Dendritic cell treated with granulocyte-macrophage colony-stimulating factor and Interleukin-4, amounts not matched to agents 40 ng/mL and 50 ng/mL, for 4 days (primary cell): ENCODE data around the gene FOXP1.

Experiments
- H3K27ac Mint-ChIP-seq: one replicate; pipeline ENCODE4 v1.8.0; 2022; ENCODE audit warnings: mild to moderate bottlenecking, mixed read lengths
- H3K27me3 Mint-ChIP-seq: one replicate; pipeline ENCODE4 v1.8.0; 2022; ENCODE audit warnings: mild to moderate bottlenecking, mixed read lengths
- H3K36me3 Mint-ChIP-seq: one replicate; pipeline ENCODE4 v1.8.0; 2022; ENCODE audit warnings: low read depth, mixed read lengths
- H3K4me1 Mint-ChIP-seq: one replicate; pipeline ENCODE4 v1.8.0; 2022; ENCODE audit warnings: low read depth, mixed read lengths
- H3K4me3 Mint-ChIP-seq: one replicate; pipeline ENCODE4 v1.8.0; 2022; ENCODE audit warnings: mild to moderate bottlenecking, moderate library complexity, mixed read lengths
- H3K9me3 Mint-ChIP-seq: one replicate; pipeline ENCODE4 v1.8.0; 2022; ENCODE audit warnings: mixed read lengths
- intact Hi-C: fragments of 100-400 bp; cut with micrococcal nuclease; formaldehyde crosslinking; loops from one replicate; pipeline ENCODE4 v1.15.0; 2022

FOXP1 gene

GRCh38 chr3:70914862-70915261 is 668.7 kb downstream of the FOXP1 start:
- no peak overlapping the region for H3K27ac Mint-ChIP-seq
- H3K4me1 Mint-ChIP-seq: no peaks in the 10 kb centered on the region
- H3K36me3 Mint-ChIP-seq: no peaks in the 10 kb centered on the region
- H3K27me3 Mint-ChIP-seq: no peaks in the 10 kb centered on the region
- no peaks in the 10 kb centered on the region for H3K9me3 Mint-ChIP-seq
- intact Hi-C loops: loop anchor here (5.0 kb wide), 1 partner anchor 238 kb away; no protein-coding TSS in a partner anchor
- no peak overlapping the region for H3K4me3 Mint-ChIP-seq

- no peaks in the 10 kb centered on the region for H3K4me1 Mint-ChIP-seq
- no peaks in the 10 kb centered on the region for H3K27me3 Mint-ChIP-seq
- H3K36me3 Mint-ChIP-seq: no peaks in the 10 kb centered on the region
- no peaks in the 10 kb centered on the region for H3K9me3 Mint-ChIP-seq
- H3K27ac Mint-ChIP-seq: no peak overlapping the region
- intact Hi-C loops: loop anchor here (5.0 kb wide), 1 partner anchor 234 kb away; no protein-coding TSS in a partner anchor
- no peak overlapping the region for H3K4me3 Mint-ChIP-seq
These were observed 671.8 kb downstream of the FOXP1 start for GRCh38 chr3:70911719-70912118.

DNA sequence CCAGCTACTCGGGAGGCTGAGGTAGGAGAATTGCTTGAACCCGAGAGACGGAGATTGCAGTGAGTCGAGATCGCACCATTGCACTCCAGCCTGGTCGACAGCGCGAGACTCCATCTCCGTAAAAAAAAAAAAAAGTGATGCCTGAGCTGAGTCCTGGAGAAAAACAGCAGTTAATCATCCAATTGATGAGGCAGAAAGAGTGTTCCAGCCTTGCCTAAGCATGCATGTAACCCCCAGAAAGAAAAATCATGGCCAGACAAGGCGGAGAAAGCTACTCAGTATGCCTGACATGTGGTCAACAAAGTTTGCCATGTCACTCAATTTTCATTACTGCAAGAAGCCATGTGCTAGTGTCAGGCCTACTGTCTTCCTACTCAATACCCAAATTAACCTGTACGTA is 678.0 kb downstream of the FOXP1 start:
- intact Hi-C loops: no loop called here
- H3K4me3 Mint-ChIP-seq: no peak overlapping the region
- H3K9me3 Mint-ChIP-seq: no peaks in the 10 kb centered on the region
- no peaks in the 10 kb centered on the region for H3K36me3 Mint-ChIP-seq
- no peaks in the 10 kb centered on the region for H3K27me3 Mint-ChIP-seq
- H3K27ac Mint-ChIP-seq: no peak overlapping the region
- H3K4me1 Mint-ChIP-seq: no peaks in the 10 kb centered on the region
